HG03280 (cell line): ENCODE data around the gene RAD23B.

Experiments
- ATAC-seq: cut with Tn5 transposase; IDR thresholded peaks from one replicate; pipeline ENCODE4 v1.9.1; 2021; ENCODE audit warnings: mild to moderate bottlenecking, moderate library complexity; ENCODE audit not compliant: unreplicated experiment

The RAD23B gene

GRCh38 chr9:107367727-107368502 is 84.8 kb downstream of the RAD23B start:
- ATAC-seq, result no peak

- ATAC-seq, result no peak
Observed at GRCh38 chr9:107368696-107369095, 85.6 kb downstream of the RAD23B start.

- ATAC-seq, result no peak
Observed at GRCh38 chr9:107373809-107374208, 90.7 kb downstream of the RAD23B start.

GRCh38 chr9:107375001-107375400 is 91.9 kb downstream of the RAD23B start:
- ATAC-seq, result no peak

GRCh38 chr9:107375651-107376369 is 92.7 kb downstream of the RAD23B start:
- ATAC-seq, result no peak

GRCh38 chr9:107378006-107378405 is 94.9 kb downstream of the RAD23B start:
- ATAC-seq, result no peak
